CD4-positive, alpha-beta T cell (primary cell): Measurements from ENCODE around the gene SMYD3. TPM values are rescaled to one million over a fixed set of nuclear protein-coding genes. Genes with fewer than 3 reads are reported as not detected.

Experiments used
- ATAC-seq: fragments of 200-7000 bp; cut with Tn5 transposase; one replicate; pipeline ENCODE4 v1.10.0; 2022; ENCODE audit warnings: mild to moderate bottlenecking; ENCODE audit not compliant: poor library complexity
- CTCF ChIA-PET: fragments of 350-600 bp; sonication (Branson Sonifier 250); formaldehyde crosslinking; loops from one replicate; lab custom pipeline; 2021; ENCODE audit warnings: antibody characterized with exemption, inconsistent platforms; lab: Charles Lee
- POLR2A ChIA-PET: fragments of 350-600 bp; sonication (Branson Sonifier 250); formaldehyde crosslinking; loops from one replicate; lab custom pipeline; 2021; ENCODE audit warnings: antibody characterized with exemption, inconsistent platforms; lab: Charles Lee
- DNase-seq, 14 experiments: peaks; one replicate each; pipeline ENCODE4 v3.0.0-alpha.2; 2013 to 2020; ENCODE audit warnings: mixed read lengths in 2 of 14
- H3K27ac ChIP-seq, 2 donors: one replicate each; pipeline versions ENCODE4 v1.5.1 to v1.7.0; 2013; ENCODE audit warnings: low read length in 2 of 2, low read depth in 1 of 2, mild to moderate bottlenecking in 1 of 2
- H3K27me3 ChIP-seq, 2 experiments: 1 replicate in 1 of 2; 2 replicates in 1 of 2; pipeline versions ENCODE4 v1.6.1 to v1.7.0; 2013; ENCODE audit warnings: low read length in 2 of 2, control low read depth in 1 of 2, mild to moderate bottlenecking in 1 of 2, moderate library complexity in 1 of 2; ENCODE audit not compliant: insufficient read depth in 2 of 2, control insufficient read depth in 1 of 2
- H3K36me3 ChIP-seq: one replicate; pipeline ENCODE4 v1.6.1; 2013; ENCODE audit warnings: low read length, control low read depth; ENCODE audit not compliant: insufficient read depth
- H3K4me1 ChIP-seq: one replicate; pipeline ENCODE4 v1.6.1; 2013; ENCODE audit warnings: low read length, control low read depth; ENCODE audit not compliant: insufficient read depth
- H3K4me3 ChIP-seq: one replicate; pipeline ENCODE4 v1.5.1; 2013; ENCODE audit warnings: mild to moderate bottlenecking, low read length, moderate library complexity
- H3K9me3 ChIP-seq, 2 experiments: 1 replicate in 1 of 2; 2 replicates in 1 of 2; pipeline versions ENCODE4 v1.6.1 to v1.7.0; 2013; ENCODE audit warnings: low read length in 2 of 2, mild to moderate bottlenecking in 2 of 2, control low read depth in 1 of 2, moderate library complexity in 1 of 2; ENCODE audit not compliant: control insufficient read depth in 1 of 2, insufficient read depth in 1 of 2
- H3K27ac Mint-ChIP-seq: one replicate; pipeline ENCODE4 v1.8.0; 2020; ENCODE audit warnings: mixed read lengths
- H3K27me3 Mint-ChIP-seq: one replicate; pipeline ENCODE4 v1.8.0; 2021; ENCODE audit warnings: mixed read lengths
- H3K36me3 Mint-ChIP-seq: one replicate; pipeline ENCODE4 v1.8.0; 2021; ENCODE audit warnings: low read depth, mixed read lengths
- H3K4me1 Mint-ChIP-seq: one replicate; pipeline ENCODE4 v1.8.0; 2021; ENCODE audit warnings: low read depth, mixed read lengths
- H3K4me3 Mint-ChIP-seq: one replicate; pipeline ENCODE4 v1.8.0; 2020; ENCODE audit warnings: mild to moderate bottlenecking, mixed read lengths
- H3K9me3 Mint-ChIP-seq: one replicate; pipeline ENCODE4 v1.8.0; 2020; ENCODE audit warnings: mixed read lengths
- intact Hi-C, 2 experiments: fragments of 100-400 bp; cut with DNase I in 1 of 2; cut with micrococcal nuclease in 1 of 2; formaldehyde crosslinking; loops; one replicate each; pipeline versions ENCODE4 v1.15.1 to v1.9.0; 2023 to 2025; cut with DNase I, micrococcal nuclease
- total RNA-seq, 174 experiments: library from RNA in 2 of 174; stranded (reverse) in 2 of 174; gene quantifications; one replicate each; pipeline ENCODE4 v1.2.3 and lab custom pipeline; 2021 to 2026
- TF ChIP-seq, protein P1 (sequence below): fragments of 200-600 bp; IDR thresholded peaks from one replicate; pipeline ENCODE4 v1.8.0; 2022; ENCODE audit warnings: antibody characterized with exemption, mild to moderate bottlenecking

The SMYD3 gene
- total RNA-seq, 2 experiments from 2014 or later = 18.8 to 19.6 TPM

DNA sequence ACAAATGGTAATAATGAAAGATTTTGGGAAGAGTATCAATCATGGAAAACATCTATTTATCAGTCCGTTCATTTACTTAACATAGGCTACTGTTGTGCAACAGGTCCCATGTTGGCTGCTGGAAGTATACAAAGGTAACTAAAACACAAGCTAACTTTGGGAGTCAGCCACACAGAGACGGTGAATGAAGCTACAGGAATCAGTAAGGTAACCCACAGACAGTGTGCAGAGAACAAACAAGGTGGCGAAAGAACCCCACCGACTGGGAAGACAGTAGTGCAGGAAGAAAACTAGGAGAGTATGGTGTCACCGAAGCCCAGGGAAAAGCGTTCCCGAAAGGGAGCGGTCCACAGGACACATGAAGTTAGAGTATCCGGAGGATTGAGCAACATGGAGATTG lies 342.3 kb downstream of the SMYD3 start:
- Mint-ChIP-seq H3K27me3 (no peaks in the 10 kb centered on the region), H3K4me1 (no peaks in the 10 kb centered on the region), H3K27ac (no peak overlapping the region), H3K36me3 (peaks cover 12% of the 10 kb centered on the region), H3K4me3 (no peak overlapping the region), H3K9me3 (no peaks in the 10 kb centered on the region)
- DNase-seq = no peak
- no peaks in the 10 kb centered on the region for H3K4me1 ChIP-seq
- ChIA-PET POLR2A (no interaction called here), CTCF (no interaction called here)
- intact Hi-C loops = no loop called here
- TF ChIP-seq, protein P1, sequence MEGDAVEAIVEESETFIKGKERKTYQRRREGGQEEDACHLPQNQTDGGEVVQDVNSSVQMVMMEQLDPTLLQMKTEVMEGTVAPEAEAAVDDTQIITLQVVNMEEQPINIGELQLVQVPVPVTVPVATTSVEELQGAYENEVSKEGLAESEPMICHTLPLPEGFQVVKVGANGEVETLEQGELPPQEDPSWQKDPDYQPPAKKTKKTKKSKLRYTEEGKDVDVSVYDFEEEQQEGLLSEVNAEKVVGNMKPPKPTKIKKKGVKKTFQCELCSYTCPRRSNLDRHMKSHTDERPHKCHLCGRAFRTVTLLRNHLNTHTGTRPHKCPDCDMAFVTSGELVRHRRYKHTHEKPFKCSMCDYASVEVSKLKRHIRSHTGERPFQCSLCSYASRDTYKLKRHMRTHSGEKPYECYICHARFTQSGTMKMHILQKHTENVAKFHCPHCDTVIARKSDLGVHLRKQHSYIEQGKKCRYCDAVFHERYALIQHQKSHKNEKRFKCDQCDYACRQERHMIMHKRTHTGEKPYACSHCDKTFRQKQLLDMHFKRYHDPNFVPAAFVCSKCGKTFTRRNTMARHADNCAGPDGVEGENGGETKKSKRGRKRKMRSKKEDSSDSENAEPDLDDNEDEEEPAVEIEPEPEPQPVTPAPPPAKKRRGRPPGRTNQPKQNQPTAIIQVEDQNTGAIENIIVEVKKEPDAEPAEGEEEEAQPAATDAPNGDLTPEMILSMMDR = no peak
- no peak overlapping the region for H3K27ac ChIP-seq
- no peak overlapping the region for H3K4me3 ChIP-seq
- no peaks in the 10 kb centered on the region for H3K27me3 ChIP-seq
- peaks cover 2% of the 10 kb centered on the region for H3K36me3 ChIP-seq
- no peaks in the 10 kb centered on the region for H3K9me3 ChIP-seq
- ATAC-seq = no peak

GRCh38 chr1:246162560-246162959 lies 344.5 kb downstream of the SMYD3 start:
- no peaks in the 10 kb centered on the region for H3K27me3 Mint-ChIP-seq
- no peaks in the 10 kb centered on the region for H3K9me3 Mint-ChIP-seq
- CTCF ChIA-PET = no interaction called here

GRCh38 chr1:246161626-246162025 lies 345.5 kb downstream of the SMYD3 start:
- no peak overlapping the region for H3K4me3 ChIP-seq
- TF ChIP-seq, protein P1 = no peak
- H3K9me3 Mint-ChIP-seq = no peaks in the 10 kb centered on the region

More at GRCh38 chr1:246162560-246162959, 344.5 kb downstream of the SMYD3 start:
- Mint-ChIP-seq H3K36me3 (peaks cover 12% of the 10 kb centered on the region), H3K27ac (no peak overlapping the region), H3K4me1 (no peaks in the 10 kb centered on the region), H3K4me3 (no peak overlapping the region)
- TF ChIP-seq, protein P1 = no peak
- DNase-seq = no peak
- intact Hi-C loops = no loop called here
- ATAC-seq = no peak
- H3K27ac ChIP-seq = no peak overlapping the region
- no peaks in the 10 kb centered on the region for H3K27me3 ChIP-seq
- H3K36me3 ChIP-seq = peaks cover 2% of the 10 kb centered on the region
- POLR2A ChIA-PET = no interaction called here
- no peaks in the 10 kb centered on the region for H3K4me1 ChIP-seq
- no peak overlapping the region for H3K4me3 ChIP-seq
- H3K9me3 ChIP-seq = no peaks in the 10 kb centered on the region

More at GRCh38 chr1:246161626-246162025, 345.5 kb downstream of the SMYD3 start:
- H3K36me3 Mint-ChIP-seq = peaks cover 12% of the 10 kb centered on the region
- H3K27me3 ChIP-seq = no peaks in the 10 kb centered on the region
- H3K4me1 Mint-ChIP-seq = no peaks in the 10 kb centered on the region
- no peak for DNase-seq
- H3K9me3 ChIP-seq = no peaks in the 10 kb centered on the region
- ChIA-PET CTCF (no interaction called here), POLR2A (interaction anchor here (0.6 kb wide), 1 partner anchor 783 kb away, joined by 3 read pairs; no protein-coding TSS in a partner anchor)
- no peak overlapping the region for H3K27ac Mint-ChIP-seq
- H3K4me1 ChIP-seq = no peaks in the 10 kb centered on the region
- H3K36me3 ChIP-seq = peaks cover 2% of the 10 kb centered on the region
- no peaks in the 10 kb centered on the region for H3K27me3 Mint-ChIP-seq
- no peak for ATAC-seq
- H3K4me3 Mint-ChIP-seq = no peak overlapping the region
- intact Hi-C loops = no loop called here
- H3K27ac ChIP-seq = no peak overlapping the region
